Neuronal stem cell (in vitro differentiated cells): ENCODE measurements around the gene NINJ2.
A peak's percentile ranks its signal among the peaks of the same experiment; 100 is the strongest.

ENCODE experiments used
- DNase-seq: peaks from one replicate; pipeline ENCODE4 v3.0.0-alpha.2; 2013; ENCODE audit warnings: low spot score
- H2AFZ ChIP-seq: one replicate; pipeline ENCODE4 v1.6.1; 2013; ENCODE audit warnings: mild to moderate bottlenecking, low read length, inconsistent platforms
- H2AK5ac ChIP-seq: 2 replicates; pipeline ENCODE4 v1.6.1; 2013; ENCODE audit warnings: low read depth, mild to moderate bottlenecking, inconsistent platforms, low read length, moderate library complexity, mixed read lengths
- H2BK120ac ChIP-seq: 2 replicates; pipeline ENCODE4 v1.6.1; 2013; ENCODE audit warnings: low read depth, mild to moderate bottlenecking, inconsistent platforms, low read length, moderate library complexity, mixed read lengths
- H2BK12ac ChIP-seq: one replicate; pipeline ENCODE4 v1.6.1; 2013; ENCODE audit warnings: low read length, inconsistent platforms
- H2BK15ac ChIP-seq: 2 replicates; pipeline ENCODE4 v1.6.1; 2013; ENCODE audit warnings: mild to moderate bottlenecking, low read length, inconsistent platforms, mixed read lengths
- H2BK5ac ChIP-seq: one replicate; pipeline ENCODE4 v1.6.1; 2013; ENCODE audit warnings: inconsistent platforms, mild to moderate bottlenecking, low read length, moderate library complexity
- H3K14ac ChIP-seq: one replicate; pipeline ENCODE4 v1.6.1; 2013; ENCODE audit warnings: low read length, inconsistent platforms
- H3K18ac ChIP-seq: 2 replicates; pipeline ENCODE4 v1.6.1; 2013; ENCODE audit warnings: low read length, inconsistent platforms
- H3K23ac ChIP-seq: 2 replicates; pipeline ENCODE4 v1.6.1; 2013; ENCODE audit warnings: low read depth, mild to moderate bottlenecking, mixed read lengths, low read length, inconsistent platforms; ENCODE audit not compliant: poor library complexity
- H3K27ac ChIP-seq: replicated peaks from 3 replicates; pipeline ENCODE4 v1.5.1; 2013; ENCODE audit warnings: low read length, inconsistent platforms
- H3K27me3 ChIP-seq, 3 experiments: 2 replicates each; pipeline ENCODE4 v1.6.1; 2013; ENCODE audit warnings: low read length in 3 of 3, mild to moderate bottlenecking in 2 of 3, inconsistent platforms in 1 of 3, low read depth in 1 of 3, mixed read lengths in 1 of 3, moderate library complexity in 1 of 3; ENCODE audit not compliant: control insufficient read depth in 3 of 3, insufficient read depth in 3 of 3
- H3K36me3 ChIP-seq, 2 donors: replicated peaks in 1 of 2; 2 replicates each; pipeline ENCODE4 v1.6.1; 2013; ENCODE audit warnings: low read length in 2 of 2; ENCODE audit not compliant: control insufficient read depth in 2 of 2, insufficient read depth in 2 of 2
- H3K4ac ChIP-seq: 2 replicates; pipeline ENCODE4 v1.6.1; 2013; ENCODE audit warnings: inconsistent platforms, mild to moderate bottlenecking, low read length, moderate library complexity
- H3K4me1 ChIP-seq, 2 donors: 1 replicate in 1 of 2; 2 replicates in 1 of 2; pipeline ENCODE4 v1.6.1; 2013; ENCODE audit warnings: low read length in 2 of 2, low read depth in 1 of 2; ENCODE audit not compliant: control insufficient read depth in 2 of 2, insufficient read depth in 1 of 2
- H3K4me2 ChIP-seq: one replicate; pipeline ENCODE4 v1.6.1; 2013; ENCODE audit warnings: mild to moderate bottlenecking, low read length, inconsistent platforms; ENCODE audit not compliant: insufficient read depth, poor library complexity, severe bottlenecking
- H3K4me3 ChIP-seq, 2 donors: 2 replicates each; pipeline ENCODE4 v1.5.1; 2013; ENCODE audit warnings: low read length in 2 of 2, mild to moderate bottlenecking in 2 of 2, inconsistent platforms in 1 of 2, moderate library complexity in 1 of 2
- H3K79me1 ChIP-seq: one replicate; pipeline ENCODE4 v1.6.1; 2013; ENCODE audit warnings: low read depth, mild to moderate bottlenecking, inconsistent platforms, low read length, moderate library complexity
- H3K9ac ChIP-seq: one replicate; pipeline ENCODE4 v1.6.1; 2013; ENCODE audit warnings: mild to moderate bottlenecking, low read depth, low read length, inconsistent platforms; ENCODE audit not compliant: poor library complexity
- H3K9me3 ChIP-seq, 2 donors: replicated peaks in 1 of 2; 2 replicates each; pipeline versions ENCODE3 to v1.6.1; 2013; ENCODE audit warnings: low read length in 2 of 2, mild to moderate bottlenecking in 2 of 2, inconsistent platforms in 1 of 2, low read depth in 1 of 2, mixed read lengths in 1 of 2, moderate library complexity in 1 of 2; ENCODE audit not compliant: control insufficient read depth in 2 of 2, insufficient read depth in 1 of 2
- H4K8ac ChIP-seq: one replicate; pipeline ENCODE4 v1.6.1; 2013; ENCODE audit warnings: low read depth, mild to moderate bottlenecking, inconsistent platforms, low read length, moderate library complexity
- H4K91ac ChIP-seq: one replicate; pipeline ENCODE4 v1.6.1; 2013; ENCODE audit warnings: low read length, low read depth, mild to moderate bottlenecking, inconsistent platforms; ENCODE audit not compliant: poor library complexity
- WGBS, 2 donors: extraction: QIAGEN DNeasy Blood & Tissue Kit; methylation state at CpG; one replicate each; pipeline ENCODE4 v1.1.7; 2013; ENCODE audit warnings: missing lambda C conversion rate in 2 of 2, mixed read lengths in 1 of 2; ENCODE audit not compliant: insufficient read length in 2 of 2, insufficient replicate concordance in 1 of 2; ENCODE audit errors: extremely low coverage in 2 of 2; 5-methylcytosine and 5-hydroxymethylcytosine counted together

The NINJ2 gene

GRCh38 chr12:543114-543451, 120.2 kb downstream of the NINJ2 start:
- Histone ChIP-seq H2BK5ac (no peak overlapping the region), H3K14ac (no peak overlapping the region), H2BK15ac (no peak overlapping the region), H3K9ac (peak overlapping the region; percentile 38), H3K79me1 (no peaks in the 10 kb centered on the region), H2BK12ac (no peak overlapping the region), H3K4me1 (peaks cover 21 to 23% of the 10 kb centered on the region in 2 donors), H3K18ac (peak overlapping the region; percentile 20), H2BK120ac (no peak overlapping the region), H3K27ac (no peak overlapping the region), H3K4ac (no peak overlapping the region), H2AK5ac (no peak overlapping the region), H3K4me2 (no peak overlapping the region), H2AFZ (peak overlapping the region; percentile 80), H4K8ac (no peak overlapping the region), H3K36me3 (peaks cover 0 to under 1% of the 10 kb centered on the region in 2 donors), H3K9me3 (no peaks in the 10 kb centered on the region), H4K91ac (no peak overlapping the region), H3K23ac (no peak overlapping the region), H3K27me3 (peaks cover 0 to 3% (median 0%) of the 10 kb centered on the region in 3 experiments), H3K4me3 (no peak overlapping the region)
- WGBS, 2 donors: no CpG with 5 or more reads among the region's 9 CpGs
- no peak for DNase-seq

- H3K4me3 ChIP-seq: no peak overlapping the region
- H2AFZ ChIP-seq: peak overlapping the region; percentile 80
- peaks cover 0 to 3% (median 0%) of the 10 kb centered on the region in 3 experiments for H3K27me3 ChIP-seq
- H3K4me2 ChIP-seq: no peak overlapping the region
- peak overlapping the region; percentile 27 for H2AK5ac ChIP-seq
- peak; percentile 66 for DNase-seq
- no peak overlapping the region for H4K8ac ChIP-seq
- no peaks in the 10 kb centered on the region for H3K9me3 ChIP-seq
- peak overlapping the region; percentile 58 for H3K27ac ChIP-seq
- H2BK5ac ChIP-seq: peak overlapping the region; percentile 45
- H2BK15ac ChIP-seq: peak overlapping the region; percentile 34
- H3K79me1 ChIP-seq: no peaks in the 10 kb centered on the region
- whole genome bisulfite sequencing, 2 donors: no CpG with 5 or more reads among the region's 8 CpGs
- H4K91ac ChIP-seq: no peak overlapping the region
- H3K18ac ChIP-seq: peak overlapping the region; percentile 20
- no peaks in the 10 kb centered on the region for H3K36me3 ChIP-seq
- peak overlapping the region; percentile 38 for H3K9ac ChIP-seq
- H3K4ac ChIP-seq: no peak overlapping the region
- peaks cover 21 to 23% of the 10 kb centered on the region in 2 donors for H3K4me1 ChIP-seq
- H3K14ac ChIP-seq: peak overlapping the region; percentile 0
- peak overlapping the region; percentile 96 for H2BK12ac ChIP-seq
- no peak overlapping the region for H2BK120ac ChIP-seq
- no peak overlapping the region for H3K23ac ChIP-seq
Measured at GRCh38 chr12:542395-543113, 120.7 kb downstream of the NINJ2 start.

- H2AFZ ChIP-seq: peak overlapping the region; percentile 80
- no peak for DNase-seq
- H2BK15ac ChIP-seq: peak overlapping the region; percentile 53
- peaks cover 21 to 27% of the 10 kb centered on the region in 2 donors for H3K4me1 ChIP-seq
- H3K9me3 ChIP-seq: no peaks in the 10 kb centered on the region
- no peak overlapping the region for H3K4me3 ChIP-seq
- peak overlapping the region; percentile 95 for H2AK5ac ChIP-seq
- H4K91ac ChIP-seq: peak overlapping the region; percentile 25
- H2BK12ac ChIP-seq: peak overlapping the region; percentile 96
- H3K23ac ChIP-seq: peak overlapping the region; percentile 2
- H2BK5ac ChIP-seq: peak overlapping the region; percentile 45
- H3K4me2 ChIP-seq: peak overlapping the region; percentile 26
- H3K9ac ChIP-seq: peak overlapping the region; percentile 61
- H3K27ac ChIP-seq: peak overlapping the region; percentile 58
- peak overlapping the region; percentile 52 for H4K8ac ChIP-seq
- H2BK120ac ChIP-seq: no peak overlapping the region
- H3K18ac ChIP-seq: peak overlapping the region; percentile 92
- no CpG with 5 or more reads among the region's 9 CpGs for WGBS, 2 donors
- no peak overlapping the region for H3K4ac ChIP-seq
- H3K79me1 ChIP-seq: no peaks in the 10 kb centered on the region
- H3K14ac ChIP-seq: no peak overlapping the region
- H3K36me3 ChIP-seq: no peaks in the 10 kb centered on the region
- peaks cover 0 to 3% (median 0%) of the 10 kb centered on the region in 3 experiments for H3K27me3 ChIP-seq
Measured at GRCh38 chr12:541676-542324, 121.4 kb downstream of the NINJ2 start.

GRCh38 chr12:539540-540310, 123.5 kb downstream of the NINJ2 start:
- WGBS, 2 donors: no CpG with 5 or more reads among the region's 18 CpGs

More at GRCh38 chr12:539540-540310, 123.5 kb downstream of the NINJ2 start:
- H2BK12ac ChIP-seq: no peak overlapping the region
- no peak overlapping the region for H4K91ac ChIP-seq
- H3K4me2 ChIP-seq: no peak overlapping the region
- no peak overlapping the region for H3K4me3 ChIP-seq
- no peak overlapping the region for H4K8ac ChIP-seq
- H2BK5ac ChIP-seq: no peak overlapping the region
- H2BK120ac ChIP-seq: no peak overlapping the region
- no peaks in the 10 kb centered on the region for H3K9me3 ChIP-seq
- H3K18ac ChIP-seq: peak overlapping the region; percentile 30
- DNase-seq: no peak
- no peaks in the 10 kb centered on the region for H3K27me3 ChIP-seq
- no peak overlapping the region for H2AFZ ChIP-seq
- H3K23ac ChIP-seq: no peak overlapping the region
- H2BK15ac ChIP-seq: no peak overlapping the region
- H2AK5ac ChIP-seq: no peak overlapping the region
- H3K4ac ChIP-seq: no peak overlapping the region
- no peak overlapping the region for H3K9ac ChIP-seq
- H3K27ac ChIP-seq: no peak overlapping the region
- no peak overlapping the region for H3K14ac ChIP-seq
- H3K36me3 ChIP-seq: no peaks in the 10 kb centered on the region
- H3K79me1 ChIP-seq: no peaks in the 10 kb centered on the region
- H3K4me1 ChIP-seq: peaks cover 20 to 31% of the 10 kb centered on the region in 2 donors
